ENCODE results near the gene DNM3. TPM values are rescaled to one million over a fixed set of nuclear protein-coding genes. Genes with fewer than 3 reads are reported as not detected.
A peak's percentile ranks its signal among the peaks of the same experiment; 100 is the strongest.

Gene DNM3
- total RNA-seq, 1 donor from 2014 or later: 2.1 TPM

DNA sequence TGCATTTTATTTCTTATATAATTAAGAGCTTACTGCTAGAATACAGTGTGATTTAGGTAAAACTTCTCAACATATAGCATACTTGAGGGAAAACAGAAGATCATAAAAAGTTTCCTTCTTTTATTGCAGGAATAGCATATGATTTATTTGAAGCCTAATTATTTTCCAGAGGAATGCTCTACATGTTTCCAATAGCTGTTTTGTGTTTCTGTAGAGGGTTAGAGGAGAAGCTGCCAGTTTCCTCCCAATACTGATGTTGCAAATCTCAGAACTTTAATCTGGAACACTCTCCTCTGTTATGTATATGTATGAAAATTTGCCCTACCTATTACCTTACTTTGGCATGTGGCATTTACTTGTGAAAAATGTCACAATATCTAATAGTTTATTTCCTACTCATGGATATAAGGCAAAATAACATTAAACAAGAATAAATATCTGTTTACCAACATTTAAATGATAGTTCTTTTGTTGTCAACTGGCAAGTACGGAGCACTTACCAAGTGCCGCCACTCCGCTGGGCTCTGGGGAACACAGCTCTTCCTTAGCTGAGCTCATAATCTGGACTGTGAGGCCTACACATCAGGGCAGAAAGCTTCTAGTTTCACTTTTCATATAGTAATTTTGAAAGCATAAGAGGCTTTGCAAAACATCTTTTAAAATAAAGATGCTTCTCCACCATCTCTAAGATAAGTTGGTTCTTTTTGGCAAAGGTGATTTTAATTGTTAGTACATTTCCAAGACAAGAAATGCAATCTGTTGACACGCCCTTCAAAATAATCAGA is 339.4 kb downstream of the DNM3 start:
- no peaks in the 10 kb centered on the region for H3K27me3 Mint-ChIP-seq
- peak overlapping the region; percentile 59 for H3K4me3 Mint-ChIP-seq
- H3K27ac Mint-ChIP-seq: peak overlapping the region; percentile 86
- no peaks in the 10 kb centered on the region for H3K9me3 Mint-ChIP-seq
- TF ChIP-seq, protein P1, sequence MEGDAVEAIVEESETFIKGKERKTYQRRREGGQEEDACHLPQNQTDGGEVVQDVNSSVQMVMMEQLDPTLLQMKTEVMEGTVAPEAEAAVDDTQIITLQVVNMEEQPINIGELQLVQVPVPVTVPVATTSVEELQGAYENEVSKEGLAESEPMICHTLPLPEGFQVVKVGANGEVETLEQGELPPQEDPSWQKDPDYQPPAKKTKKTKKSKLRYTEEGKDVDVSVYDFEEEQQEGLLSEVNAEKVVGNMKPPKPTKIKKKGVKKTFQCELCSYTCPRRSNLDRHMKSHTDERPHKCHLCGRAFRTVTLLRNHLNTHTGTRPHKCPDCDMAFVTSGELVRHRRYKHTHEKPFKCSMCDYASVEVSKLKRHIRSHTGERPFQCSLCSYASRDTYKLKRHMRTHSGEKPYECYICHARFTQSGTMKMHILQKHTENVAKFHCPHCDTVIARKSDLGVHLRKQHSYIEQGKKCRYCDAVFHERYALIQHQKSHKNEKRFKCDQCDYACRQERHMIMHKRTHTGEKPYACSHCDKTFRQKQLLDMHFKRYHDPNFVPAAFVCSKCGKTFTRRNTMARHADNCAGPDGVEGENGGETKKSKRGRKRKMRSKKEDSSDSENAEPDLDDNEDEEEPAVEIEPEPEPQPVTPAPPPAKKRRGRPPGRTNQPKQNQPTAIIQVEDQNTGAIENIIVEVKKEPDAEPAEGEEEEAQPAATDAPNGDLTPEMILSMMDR (conservative IDR thresholded peaks at IDR 0.05): no peak
- H3K36me3 Mint-ChIP-seq: no peaks in the 10 kb centered on the region
- DNase-seq (ENCODE audit: extremely low spot score, unreplicated experiment): no peak
- H3K4me1 Mint-ChIP-seq (ENCODE audit: unreplicated experiment): peaks cover 46% of the 10 kb centered on the region

DNA sequence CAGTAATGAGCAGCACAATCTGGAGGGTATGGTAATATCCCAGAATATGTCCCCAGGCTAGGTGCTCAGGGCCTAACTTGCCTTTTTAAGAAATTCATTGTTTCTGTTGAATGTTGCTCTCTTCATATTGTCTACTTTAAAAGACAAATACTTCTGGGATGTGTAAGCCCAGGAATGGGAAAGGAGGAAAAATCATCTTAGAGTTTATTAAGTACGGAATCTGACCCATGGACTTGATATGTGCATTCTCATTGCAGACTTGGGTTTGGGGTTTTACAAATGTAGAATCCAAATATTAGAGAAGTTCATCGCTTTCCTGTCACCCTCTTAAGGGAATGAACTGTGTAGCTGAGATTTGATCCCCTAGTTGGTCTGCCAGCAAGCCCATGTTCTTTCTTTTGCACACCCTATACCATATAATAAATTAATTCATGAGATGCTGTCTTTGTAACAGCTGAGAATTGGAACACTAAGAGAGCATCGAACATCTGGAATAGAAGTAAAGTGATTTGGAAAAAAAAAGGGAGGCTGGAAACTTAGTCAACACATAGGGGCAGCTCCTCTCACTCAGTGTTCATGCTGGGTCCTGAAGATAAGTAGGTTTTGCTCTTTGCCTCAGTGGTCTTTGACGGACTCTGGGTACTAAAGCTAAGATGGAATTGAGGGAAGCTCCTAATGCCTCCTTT is 343.4 kb downstream of the DNM3 start:
- Mint-ChIP-seq H3K27ac (no peak overlapping the region), H3K36me3 (no peaks in the 10 kb centered on the region), H3K9me3 (no peaks in the 10 kb centered on the region), H3K4me3 (no peak overlapping the region), H3K27me3 (no peaks in the 10 kb centered on the region), H3K4me1 (ENCODE audit: unreplicated experiment) (peaks cover 37% of the 10 kb centered on the region)
- DNase-seq (ENCODE audit: extremely low spot score, unreplicated experiment): no peak
- TF ChIP-seq, protein P1 (conservative IDR thresholded peaks at IDR 0.05): no peak

DNA sequence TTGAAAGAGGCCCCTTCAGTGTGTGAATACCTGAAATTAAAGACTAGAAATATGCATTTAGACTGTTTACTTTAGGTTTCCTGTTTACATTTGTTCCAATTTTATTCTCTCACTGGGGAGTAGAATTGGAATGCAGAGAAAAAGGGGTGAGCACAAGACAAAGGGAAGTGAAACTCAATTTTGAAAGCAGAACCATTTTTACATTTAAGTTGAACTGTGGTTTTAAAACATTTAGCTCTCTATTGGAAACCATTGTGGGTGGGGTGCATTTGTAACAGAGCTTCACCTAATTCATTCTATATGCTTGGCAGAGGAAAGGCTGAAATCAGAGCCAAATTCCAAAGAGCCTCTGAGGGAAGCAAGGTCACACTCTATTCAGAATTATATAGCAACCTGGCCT is 343.9 kb downstream of the DNM3 start:
- H3K27me3 Mint-ChIP-seq: no peaks in the 10 kb centered on the region
- TF ChIP-seq, protein P1 (conservative IDR thresholded peaks at IDR 0.05): no peak
- no peak overlapping the region for H3K27ac Mint-ChIP-seq
- no peaks in the 10 kb centered on the region for H3K36me3 Mint-ChIP-seq
- peak overlapping the region; percentile 12 for H3K4me3 Mint-ChIP-seq
- H3K9me3 Mint-ChIP-seq: no peaks in the 10 kb centered on the region
- no peak for DNase-seq (ENCODE audit: extremely low spot score, unreplicated experiment)
- H3K4me1 Mint-ChIP-seq (ENCODE audit: unreplicated experiment): peaks cover 34% of the 10 kb centered on the region

DNA sequence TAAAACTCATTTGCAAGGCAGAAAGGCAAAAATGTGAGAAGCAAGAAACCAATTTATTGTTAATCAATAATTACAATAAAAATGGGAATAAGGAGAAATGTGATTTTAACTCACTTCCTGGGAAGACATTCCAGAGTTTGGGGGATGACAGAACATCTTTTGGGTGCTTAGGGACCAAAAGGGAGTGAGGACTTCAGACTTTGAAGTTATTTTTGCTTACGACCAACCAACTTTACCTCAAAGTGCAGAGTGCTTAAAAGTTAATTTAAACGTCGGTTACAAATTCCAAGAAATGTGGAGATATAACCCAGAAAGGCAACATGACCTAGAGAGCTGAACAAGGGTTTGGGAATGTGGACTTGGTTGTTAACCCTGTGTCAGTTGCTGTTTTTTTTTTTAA is 344.7 kb downstream of the DNM3 start:
- no peak overlapping the region for H3K4me3 Mint-ChIP-seq
- TF ChIP-seq, protein P1 (conservative IDR thresholded peaks at IDR 0.05): no peak
- DNase-seq (ENCODE audit: extremely low spot score, unreplicated experiment): no peak
- no peaks in the 10 kb centered on the region for H3K36me3 Mint-ChIP-seq
- no peak overlapping the region for H3K27ac Mint-ChIP-seq
- H3K27me3 Mint-ChIP-seq: no peaks in the 10 kb centered on the region
- peaks cover 29% of the 10 kb centered on the region for H3K4me1 Mint-ChIP-seq (ENCODE audit: unreplicated experiment)
- no peaks in the 10 kb centered on the region for H3K9me3 Mint-ChIP-seq

DNA sequence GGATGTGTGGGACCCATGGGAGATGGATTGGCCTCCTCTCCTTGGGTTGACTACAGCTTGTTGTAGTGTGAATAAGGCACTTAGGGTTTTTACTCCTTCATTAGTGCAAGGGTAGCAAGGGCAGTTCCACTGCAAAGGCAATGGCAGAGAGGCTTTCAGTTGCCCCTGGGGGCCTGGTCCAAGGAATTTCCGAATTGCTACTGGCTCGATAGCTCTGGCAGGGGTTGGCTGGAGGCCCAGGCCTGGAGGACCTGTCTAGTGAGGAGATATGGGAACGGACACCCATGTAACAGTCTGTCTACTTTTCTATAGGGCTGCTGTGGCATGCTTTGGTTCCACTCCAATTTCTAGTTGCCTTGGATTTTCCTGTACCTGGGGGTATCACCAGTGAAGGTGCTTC is 360.3 kb downstream of the DNM3 start:
- no peak overlapping the region for H3K27ac Mint-ChIP-seq
- no peak overlapping the region for H3K4me3 Mint-ChIP-seq
- peaks cover 3% of the 10 kb centered on the region for H3K36me3 Mint-ChIP-seq

More for the DNA sequence above, 360.3 kb downstream of the DNM3 start:
- DNase-seq (ENCODE audit: extremely low spot score, unreplicated experiment): no peak
- Mint-ChIP-seq H3K27me3 (no peaks in the 10 kb centered on the region), H3K9me3 (peaks cover 21% of the 10 kb centered on the region), H3K4me1 (ENCODE audit: unreplicated experiment) (peaks cover 7% of the 10 kb centered on the region)
- TF ChIP-seq, protein P1 (conservative IDR thresholded peaks at IDR 0.05): no peak
